GM21737 (cell line): Measurements from ENCODE around the gene CNGA3.

Experiments
- ATAC-seq: cut with Tn5 transposase; IDR thresholded peaks from one replicate; pipeline ENCODE4 v1.9.1; 2021; ENCODE audit warnings: mild to moderate bottlenecking, moderate library complexity; ENCODE audit not compliant: unreplicated experiment

CNGA3 gene

GRCh38 chr2:98327776-98328175, 18.5 kb upstream of the CNGA3 start:
- no peak for ATAC-seq

- ATAC-seq = no peak
Observed at GRCh38 chr2:98329549-98329948, 16.7 kb upstream of the CNGA3 start.

- no peak for ATAC-seq
Observed at GRCh38 chr2:98332989-98333388, 13.3 kb upstream of the CNGA3 start.

GRCh38 chr2:98333922-98334321, 12.3 kb upstream of the CNGA3 start:
- no peak for ATAC-seq

- ATAC-seq = no peak
Observed at GRCh38 chr2:98334439-98335078, 11.7 kb upstream of the CNGA3 start.

GRCh38 chr2:98335271-98335670, 11.0 kb upstream of the CNGA3 start:
- no peak for ATAC-seq

GRCh38 chr2:98341241-98341640, 5.0 kb upstream of the CNGA3 start:
- no peak for ATAC-seq

- ATAC-seq = no peak
Observed at GRCh38 chr2:98343285-98343684, 3.0 kb upstream of the CNGA3 start.

DNA sequence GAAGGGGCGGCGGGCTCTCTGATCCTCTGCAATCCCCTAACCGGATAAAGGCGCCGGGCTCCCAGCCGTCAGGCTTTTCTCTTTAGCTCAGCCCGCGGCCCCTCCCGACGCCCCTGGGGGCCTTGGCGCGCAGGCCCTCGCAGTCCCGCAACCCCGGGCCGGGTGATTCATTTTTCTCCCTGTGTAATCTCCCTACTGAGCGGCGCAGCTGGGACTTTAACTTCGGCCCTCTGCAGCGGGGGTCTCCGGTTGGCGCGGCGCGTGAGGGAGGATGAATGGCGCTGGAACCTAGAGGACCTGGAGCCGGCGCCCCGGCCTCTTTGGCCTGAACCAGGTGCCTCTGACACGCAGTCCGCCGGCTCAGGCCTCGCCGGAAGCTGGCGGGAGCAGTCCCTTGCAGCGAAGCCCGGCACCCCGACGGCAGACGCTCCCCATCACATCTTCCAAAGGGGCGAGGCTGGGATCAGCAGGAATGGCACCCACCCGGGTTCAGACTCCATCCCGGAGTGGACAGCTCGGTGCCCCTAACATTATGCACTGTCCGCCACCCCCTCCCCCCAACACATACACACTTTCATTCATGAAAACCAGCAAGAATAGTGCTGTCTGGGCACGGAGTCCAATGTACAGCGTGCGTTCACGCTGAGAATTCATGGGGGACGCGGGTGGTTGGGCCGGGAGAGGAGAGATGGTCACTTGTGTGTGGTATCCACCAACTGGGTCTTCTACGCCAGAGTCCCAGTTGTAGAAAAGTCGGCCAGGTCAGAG, 1.2 kb downstream of the CNGA3 start:
- ATAC-seq = no peak

GRCh38 chr2:98348066-98348561, 1.9 kb downstream of the CNGA3 start:
- ATAC-seq = no peak

DNA sequence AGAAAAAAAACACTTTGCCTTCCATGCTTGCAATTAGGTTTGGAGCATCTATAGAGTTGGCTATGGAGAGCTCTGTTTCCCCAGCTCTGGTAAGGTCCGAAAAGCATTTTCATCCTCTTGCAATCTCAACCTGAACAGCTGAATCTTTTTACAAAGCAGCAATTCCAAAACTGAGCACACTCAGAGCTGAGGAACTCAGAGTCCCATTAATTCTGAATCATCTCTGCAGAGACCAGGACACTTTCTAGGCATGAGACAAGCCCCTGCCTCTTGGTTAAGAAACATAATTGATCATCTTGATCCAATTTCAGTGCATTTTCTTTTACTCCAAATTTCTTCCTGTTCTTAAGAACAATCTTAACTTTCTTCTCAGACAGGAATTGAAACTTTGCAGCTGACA, 4.2 kb downstream of the CNGA3 start:
- ATAC-seq = no peak

- ATAC-seq = no peak
Observed at GRCh38 chr2:98355881-98356280, 9.6 kb downstream of the CNGA3 start.

- no peak for ATAC-seq
Observed at GRCh38 chr2:98356729-98357128, 10.5 kb downstream of the CNGA3 start.

DNA sequence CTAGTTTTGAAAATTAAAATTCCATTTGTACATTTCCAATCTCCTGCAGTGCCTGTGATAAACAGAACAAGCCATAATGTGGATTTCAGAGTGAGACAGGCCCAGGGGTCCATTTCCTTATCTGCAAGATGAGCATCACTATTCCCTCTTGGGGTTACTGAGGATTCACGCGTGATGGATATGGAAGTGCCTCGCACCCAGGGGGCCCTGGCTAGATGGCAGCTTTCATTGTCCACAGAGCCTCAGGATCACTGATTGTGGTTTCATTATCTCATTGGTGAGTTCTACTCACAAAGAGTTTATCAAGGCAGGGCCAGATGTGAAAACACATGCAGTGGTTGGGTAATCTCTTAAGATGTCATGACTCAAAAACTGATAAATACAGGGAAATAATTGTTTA, 11.6 kb downstream of the CNGA3 start:
- no peak for ATAC-seq

- no peak for ATAC-seq
Observed at GRCh38 chr2:98359986-98360385, 13.7 kb downstream of the CNGA3 start.

- ATAC-seq = no peak
Observed at GRCh38 chr2:98367721-98368120, 21.5 kb downstream of the CNGA3 start.

- ATAC-seq = no peak
Observed at GRCh38 chr2:98369710-98370239, 23.5 kb downstream of the CNGA3 start.

DNA sequence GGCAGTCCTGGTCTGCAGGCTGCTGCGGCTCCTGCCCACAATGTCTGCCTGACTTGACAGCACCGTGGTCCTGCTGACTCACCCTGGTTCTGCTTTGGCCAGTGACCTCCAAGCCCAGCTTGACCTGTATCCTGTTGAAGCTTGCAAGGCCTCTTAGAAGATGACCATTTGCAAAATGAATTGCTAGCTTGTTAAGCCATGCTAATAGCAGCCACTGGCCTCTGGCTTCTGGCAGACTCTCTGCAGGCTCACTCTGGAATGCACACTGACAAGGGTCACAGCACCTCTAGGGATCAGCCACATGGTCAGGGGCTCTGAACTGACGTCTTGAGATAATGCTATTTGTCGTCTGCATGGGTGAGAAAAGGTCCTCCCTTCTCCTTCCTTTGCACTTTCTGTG, 25.9 kb downstream of the CNGA3 start:
- no peak for ATAC-seq

DNA sequence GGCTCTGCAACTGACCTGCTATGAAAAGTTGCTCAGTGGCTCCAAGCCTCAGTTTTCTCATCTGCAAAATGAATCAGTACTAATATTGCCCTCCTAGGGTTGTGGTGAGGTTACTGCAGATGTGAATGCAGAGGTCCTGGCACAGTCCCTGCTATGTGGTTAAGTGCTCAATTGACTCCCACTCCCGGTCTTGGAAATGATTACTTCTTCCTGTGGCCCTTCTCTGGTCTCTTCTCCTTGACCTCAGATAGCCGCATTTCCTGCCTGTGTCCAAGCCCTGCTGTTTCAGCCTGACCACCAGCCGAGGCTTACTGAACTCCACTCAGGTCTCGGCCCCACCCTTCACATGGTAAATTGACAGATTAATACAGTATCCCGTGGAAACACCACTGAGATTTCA, 26.3 kb downstream of the CNGA3 start:
- ATAC-seq = no peak

- ATAC-seq = no peak
Observed at GRCh38 chr2:98374286-98374685, 28.0 kb downstream of the CNGA3 start.

DNA sequence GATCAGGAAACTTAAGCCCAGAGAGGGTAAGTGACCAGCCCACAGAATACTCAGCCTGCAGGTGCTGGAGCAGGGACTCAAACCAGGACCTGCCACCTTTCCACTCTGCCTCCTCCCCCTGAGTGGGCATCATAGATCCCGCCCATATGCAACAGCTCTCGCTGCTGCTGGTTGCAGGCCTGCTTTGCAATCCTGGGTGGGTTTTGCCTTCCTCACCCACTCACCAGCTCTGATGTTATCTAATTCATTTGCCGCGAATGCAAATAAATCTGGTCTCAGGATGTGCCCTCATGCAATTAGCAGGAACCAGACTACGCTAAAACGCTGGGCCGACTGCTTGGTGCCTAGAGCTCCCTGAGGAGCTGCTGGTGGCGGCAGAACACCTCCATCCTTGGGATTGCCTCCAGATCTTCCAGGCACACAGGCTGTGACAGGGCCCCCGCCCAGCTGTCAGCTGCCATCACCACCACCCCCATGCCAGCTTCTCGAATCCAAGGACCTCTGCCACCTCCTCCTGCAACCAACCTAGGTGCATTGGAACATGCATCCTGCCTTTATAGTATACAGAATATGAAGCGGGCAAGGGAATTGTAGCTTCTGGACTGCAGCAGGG, 28.8 kb downstream of the CNGA3 start:
- ATAC-seq = no peak
